Keratinocyte (primary cell): ENCODE data around the gene MYH13. TPM values are rescaled to one million over a fixed set of nuclear protein-coding genes. Genes with fewer than 3 reads are reported as not detected.

Experiments used
- DNase-seq: peaks from one replicate; pipeline ENCODE4 v3.0.0-alpha.2; 2011; ENCODE audit warnings: low read depth, missing footprints, low spot score
- FAIRE-seq: peaks from 2 replicates; lab custom pipeline; 2011; peaks lifted over from hg19 to GRCh38; lab: Jason Lieb, UNC
- H2AFZ ChIP-seq: 2 replicates; pipeline ENCODE4 v1.6.0; 2012; ENCODE audit warnings: low read length, control low read depth, inconsistent platforms; ENCODE audit not compliant: control insufficient read depth
- H3K27ac ChIP-seq: 2 replicates; pipeline ENCODE4 v1.5.1; 2011; ENCODE audit warnings: low read length; ENCODE audit not compliant: control insufficient read depth, insufficient read depth
- H3K27me3 ChIP-seq: 3 replicates; pipeline ENCODE4 v1.6.0; 2011; ENCODE audit warnings: low read length; ENCODE audit not compliant: control insufficient read depth, insufficient read depth; ENCODE audit errors: extremely low read depth
- H3K36me3 ChIP-seq, 2 experiments: 2 replicates in 1 of 2; 3 replicates in 1 of 2; pipeline ENCODE4 v1.5.1; 2011; ENCODE audit warnings: low read length in 2 of 2, mild to moderate bottlenecking in 1 of 2; ENCODE audit not compliant: control insufficient read depth in 2 of 2, insufficient read depth in 2 of 2; ENCODE audit errors: extremely low read depth in 1 of 2
- H3K4me1 ChIP-seq: 3 replicates; pipeline ENCODE4 v1.5.1; 2011; ENCODE audit warnings: low read length; ENCODE audit not compliant: control insufficient read depth, insufficient read depth; ENCODE audit errors: extremely low read depth
- H3K4me2 ChIP-seq: 3 replicates; pipeline ENCODE4 v1.6.0; 2011; ENCODE audit warnings: low read depth, low read length; ENCODE audit not compliant: control insufficient read depth, insufficient read depth; ENCODE audit errors: extremely low read depth
- H3K4me3 ChIP-seq, 3 experiments: fragments of 200-600 bp in 1 of 3; sonication (generic) in 1 of 3; 2 replicates in 2 of 3; 3 replicates in 1 of 3; pipeline ENCODE4 v1.5.1; 2011 to 2016; ENCODE audit warnings: low read length in 3 of 3, mild to moderate bottlenecking in 3 of 3, control low read depth in 2 of 3, inconsistent platforms in 1 of 3, low read depth in 1 of 3, mixed read lengths in 1 of 3, mixed run types in 1 of 3, moderate library complexity in 1 of 3; ENCODE audit not compliant: control insufficient read depth in 2 of 3, insufficient read depth in 2 of 3; ENCODE audit errors: extremely low read depth in 1 of 3
- H3K79me2 ChIP-seq: 2 replicates; pipeline ENCODE4 v1.6.0; 2012; ENCODE audit warnings: low read length; ENCODE audit not compliant: control insufficient read depth, insufficient read depth
- H3K9ac ChIP-seq: 3 replicates; pipeline ENCODE4 v1.6.0; 2011; ENCODE audit warnings: low read length; ENCODE audit not compliant: control insufficient read depth, insufficient read depth; ENCODE audit errors: extremely low read depth
- H3K9me1 ChIP-seq: 3 replicates; pipeline ENCODE4 v1.6.0; 2011; ENCODE audit warnings: low read length; ENCODE audit not compliant: control insufficient read depth, insufficient read depth; ENCODE audit errors: extremely low read depth
- H3K9me3 ChIP-seq: 2 replicates; pipeline ENCODE4 v1.5.1; 2012; ENCODE audit warnings: low read depth, low read length; ENCODE audit not compliant: control insufficient read depth
- H4K20me1 ChIP-seq: 3 replicates; pipeline ENCODE4 v1.6.0; 2011; ENCODE audit warnings: low read length; ENCODE audit not compliant: control insufficient read depth, insufficient read depth; ENCODE audit errors: extremely low read depth
- CTCF ChIP-seq, 3 experiments: IDR thresholded peaks in 1 of 3; conservative IDR thresholded peaks in 1 of 3; optimal IDR thresholded peaks in 1 of 3; 2 replicates in 2 of 3; 3 replicates in 1 of 3; pipeline versions ENCODE3 to v1.5.1; 2011; ENCODE audit warnings: low read length in 3 of 3, mild to moderate bottlenecking in 3 of 3, moderate library complexity in 2 of 3, control low read depth in 1 of 3, inconsistent platforms in 1 of 3; ENCODE audit not compliant: insufficient read depth in 2 of 3; ENCODE audit errors: extremely low read depth in 1 of 3
- EZH2 ChIP-seq: IDR thresholded peaks from one replicate; pipeline ENCODE4 v1.6.1; 2012; ENCODE audit warnings: inconsistent platforms, mild to moderate bottlenecking, low read length, moderate library complexity
- dilution Hi-C: fragments of 300-500 bp; cut with MboI; formaldehyde crosslinking; loops from one replicate; pipeline ENCODE4 v1.7.0; 2020; ENCODE audit warnings: low sequenced_read_pairs; ENCODE audit not compliant: extremely low pct_ligation_motif_present
- polyA plus RNA-seq, 5 experiments: library from polyadenylated mRNA; depleted of rRNA in 3 of 5; stranded (reverse) in 3 of 5; stranded (forward) in 1 of 5; unstranded in 1 of 5; fragments of >200 nt; gene quantifications; 1 replicate in 1 of 5; 2 replicates in 3 of 5; 3 replicates in 1 of 5; pipeline versions ENCODE4 v1.2.1 to v1.2.3, GENCODE V29; 2011 to 2012; ENCODE audit warnings: missing spikeins in 2 of 5, low read depth in 1 of 5, low replicate concordance in 1 of 5

The MYH13 gene
- polyA plus RNA-seq, 1 donor (not counting 4 experiments of a cell fraction or from before 2014, with no cell fraction given), result not detected

DNA sequence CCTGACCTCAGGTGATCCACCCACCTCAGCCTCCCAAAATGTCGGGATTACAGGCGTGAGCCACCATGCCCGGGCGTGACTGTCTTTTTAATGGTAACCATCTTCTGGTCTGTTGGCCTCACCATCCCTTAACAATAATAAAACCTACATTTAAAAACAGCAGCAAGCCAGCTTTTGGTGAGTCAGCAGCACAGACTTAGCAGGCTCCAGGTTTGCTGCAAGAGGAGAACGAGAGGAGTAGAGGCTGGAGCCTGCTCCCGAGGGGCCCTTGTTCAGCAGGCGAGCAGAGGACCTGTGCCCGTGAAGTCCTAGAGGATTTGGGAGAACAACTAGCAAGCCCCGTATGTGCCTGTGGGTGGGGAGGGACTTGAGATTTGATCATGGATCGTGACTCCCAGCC, 35.7 kb downstream of the MYH13 start:
- H3K9me1 ChIP-seq, result no peaks in the 10 kb centered on the region
- DNase-seq, result no peak
- no peak overlapping the region for H3K4me2 ChIP-seq
- TF ChIP-seq EZH2, result no peak
- no peaks in the 10 kb centered on the region for H3K27me3 ChIP-seq
- no peak overlapping the region for H3K4me3 ChIP-seq
- H3K36me3 ChIP-seq, result no peaks in the 10 kb centered on the region
- no peak overlapping the region for H3K27ac ChIP-seq
- dilution Hi-C loops, result no loop called here
- no peaks in the 10 kb centered on the region for H3K79me2 ChIP-seq
- FAIRE-seq, result no peak
- H3K4me1 ChIP-seq, result no peaks in the 10 kb centered on the region
- no peaks in the 10 kb centered on the region for H3K9me3 ChIP-seq
- H3K9ac ChIP-seq, result no peak overlapping the region
- H4K20me1 ChIP-seq, result no peaks in the 10 kb centered on the region
- no peak overlapping the region for H2AFZ ChIP-seq

GRCh38 chr17:10336393-10336792, 36.4 kb downstream of the MYH13 start:
- FAIRE-seq, result no peak
- H3K4me2 ChIP-seq, result no peak overlapping the region

More at GRCh38 chr17:10336393-10336792, 36.4 kb downstream of the MYH13 start:
- dilution Hi-C loops, result no loop called here
- no peaks in the 10 kb centered on the region for H3K9me3 ChIP-seq
- no peaks in the 10 kb centered on the region for H3K79me2 ChIP-seq
- no peaks in the 10 kb centered on the region for H3K36me3 ChIP-seq
- H3K27ac ChIP-seq, result no peak overlapping the region
- no peak overlapping the region for H3K9ac ChIP-seq
- no peak overlapping the region for H3K4me3 ChIP-seq
- no peaks in the 10 kb centered on the region for H3K4me1 ChIP-seq
- H3K27me3 ChIP-seq, result no peaks in the 10 kb centered on the region
- H4K20me1 ChIP-seq, result no peaks in the 10 kb centered on the region
- TF ChIP-seq CTCF (optimal IDR thresholded peaks at IDR 0.05 in 1 of 3, IDR thresholded peaks at IDR 0.05 in 1 of 3, conservative IDR thresholded peaks at IDR 0.05 in 1 of 3; ENCODE audit: extremely low read depth in 1 of 3, insufficient read depth in 2 of 3, low read length in 3 of 3) (no peak), EZH2 (no peak)
- no peak overlapping the region for H2AFZ ChIP-seq
- DNase-seq, result no peak
- no peaks in the 10 kb centered on the region for H3K9me1 ChIP-seq
